GM12878 (cell line): ENCODE data around the gene SERBP1. TPM values are rescaled to one million over a fixed set of nuclear protein-coding genes. Genes with fewer than 3 reads are reported as not detected.

Experiments
- BRCA1 ChIP-seq: IDR thresholded peaks from 2 replicates; pipeline ENCODE4 v1.6.1; 2011; ENCODE audit warnings: low read depth, low read length, improper control_type of control experiment
- CBX3 ChIP-seq: fragments of 200-600 bp; sonication (generic); IDR thresholded peaks from 2 replicates; pipeline ENCODE4 v1.6.1; 2016; ENCODE audit warnings: low read depth, borderline replicate concordance
- CHD1 ChIP-seq: IDR thresholded peaks from 2 replicates; pipeline ENCODE4 v1.6.1; 2012; ENCODE audit warnings: low read depth, low read length, improper control_type of control experiment
- GATAD2B ChIP-seq: fragments of 450-650 bp; conservative IDR thresholded peaks from 2 replicates; pipeline ENCODE4 v1.6.1; 2017; ENCODE audit warnings: low read depth, mild to moderate bottlenecking, moderate library complexity
- IRF5 ChIP-seq: fragments of 450-650 bp; IDR thresholded peaks from 2 replicates; pipeline ENCODE4 v1.6.1; 2017; ENCODE audit warnings: borderline replicate concordance
- MEF2A ChIP-seq: IDR thresholded peaks from 2 replicates; pipeline ENCODE4 v1.6.1; 2011; ENCODE audit warnings: low read depth, mild to moderate bottlenecking, low read length, moderate library complexity; ENCODE audit not compliant: insufficient read depth
- MYC ChIP-seq: IDR thresholded peaks from 2 replicates; pipeline ENCODE4 v1.6.1; 2011; ENCODE audit warnings: mild to moderate bottlenecking, low read length, moderate library complexity, inconsistent platforms; ENCODE audit not compliant: insufficient read depth, insufficient replicate concordance, insufficient read length, severe bottlenecking
- NFYB ChIP-seq: IDR thresholded peaks from 2 replicates; pipeline ENCODE4 v1.6.1; 2011; ENCODE audit warnings: low read depth, mild to moderate bottlenecking, low read length, improper control_type of control experiment, moderate library complexity; ENCODE audit not compliant: insufficient read depth
- NKRF ChIP-seq: fragments of 450-650 bp; conservative IDR thresholded peaks from 2 replicates; pipeline ENCODE4 v1.6.1; 2017; ENCODE audit warnings: mild to moderate bottlenecking, moderate library complexity
- RAD21 ChIP-seq: IDR thresholded peaks from 2 replicates; pipeline ENCODE4 v1.6.1; 2011; ENCODE audit warnings: mild to moderate bottlenecking, low read depth, low read length, moderate library complexity; ENCODE audit not compliant: insufficient read depth
- RAD51 ChIP-seq: fragments of 450-650 bp; IDR thresholded peaks from 2 replicates; pipeline ENCODE4 v1.6.1; 2016; ENCODE audit warnings: moderate library complexity, mild to moderate bottlenecking, inconsistent platforms
- RB1 ChIP-seq: fragments of 450-650 bp; formaldehyde crosslinking; IDR thresholded peaks from 2 replicates; pipeline ENCODE4 v1.6.1; 2017; ENCODE audit warnings: mild to moderate bottlenecking, borderline replicate concordance
- SPI1 ChIP-seq: IDR thresholded peaks from 2 replicates; pipeline ENCODE4 v1.6.1; 2011; ENCODE audit warnings: low read depth, mild to moderate bottlenecking, low read length, moderate library complexity, borderline replicate concordance; ENCODE audit not compliant: insufficient read depth
- SREBF2 ChIP-seq: IDR thresholded peaks from 2 replicates; pipeline ENCODE4 v1.6.1; 2012; ENCODE audit warnings: mild to moderate bottlenecking, low read length
- TAF1 ChIP-seq: IDR thresholded peaks from 2 replicates; pipeline ENCODE4 v1.6.1; 2011; ENCODE audit warnings: mild to moderate bottlenecking, low read depth, low read length, borderline replicate concordance
- TARDBP ChIP-seq: IDR thresholded peaks from 2 replicates; pipeline ENCODE4 v1.6.1; 2016; ENCODE audit warnings: borderline replicate concordance
- TCF12 ChIP-seq: IDR thresholded peaks from 2 replicates; pipeline ENCODE4 v1.6.1; 2011; ENCODE audit warnings: low read depth, mild to moderate bottlenecking, low read length
- ZNF207 ChIP-seq: fragments of 450-650 bp; IDR thresholded peaks from 2 replicates; pipeline ENCODE4 v1.6.1; 2014; ENCODE audit warnings: antibody characterized with exemption, mild to moderate bottlenecking, borderline replicate concordance
- ZNF24 ChIP-seq: fragments of 450-650 bp; IDR thresholded peaks from 2 replicates; pipeline ENCODE4 v1.6.1; 2017; ENCODE audit warnings: antibody characterized with exemption, mild to moderate bottlenecking
- ZNF622 ChIP-seq: fragments of 450-650 bp; IDR thresholded peaks from 2 replicates; pipeline ENCODE4 v1.6.1; 2017; ENCODE audit warnings: mild to moderate bottlenecking, inconsistent platforms
- ZZZ3 ChIP-seq: IDR thresholded peaks from 2 replicates; pipeline ENCODE4 v1.6.1; 2011; ENCODE audit warnings: low read depth; ENCODE audit not compliant: control insufficient read depth, insufficient read length
- polyA plus RNA-seq, 11 experiments: library from polyadenylated mRNA; depleted of rRNA in 4 of 11; unstranded in 6 of 11; stranded (reverse) in 5 of 11; fragments of >200 nt; fragmentation: Nextera tagmentation in 4 of 11; fragmentation: Illumina TruSeq in 1 of 11; extraction: Ambion mirVana in 4 of 11; extraction: Trizol in 1 of 11; gene quantifications; 1 replicate in 1 of 11; 2 replicates in 10 of 11; pipeline versions ENCODE4 v1.2.1 to v1.2.3, GENCODE V29; 2011 to 2016; ENCODE audit warnings: inconsistent platforms in 2 of 11, missing spikeins in 2 of 11, low read depth in 1 of 11
- total RNA-seq, 4 experiments: library from RNA; depleted of rRNA in 3 of 4; stranded (reverse); fragments of >200 nt in 3 of 4; fragmentation: Illumina TruSeq in 1 of 4; extraction: Trizol in 1 of 4; gene quantifications; 2 replicates each; pipeline versions ENCODE4 v1.2.1 to v1.2.3, GENCODE V29; 2013 to 2021
- TF ChIP-seq, protein P1 (sequence below): fragments of 450-650 bp; IDR thresholded peaks from 2 replicates; pipeline ENCODE4 v1.6.1; 2016; ENCODE audit warnings: mild to moderate bottlenecking

SERBP1 gene
- total and polyA plus RNA-seq, 10 of the 15 experiments (the other 5 are each of a cell fraction or from before 2014, with no cell fraction given) = 76.7 to 509 (median 384) TPM

DNA sequence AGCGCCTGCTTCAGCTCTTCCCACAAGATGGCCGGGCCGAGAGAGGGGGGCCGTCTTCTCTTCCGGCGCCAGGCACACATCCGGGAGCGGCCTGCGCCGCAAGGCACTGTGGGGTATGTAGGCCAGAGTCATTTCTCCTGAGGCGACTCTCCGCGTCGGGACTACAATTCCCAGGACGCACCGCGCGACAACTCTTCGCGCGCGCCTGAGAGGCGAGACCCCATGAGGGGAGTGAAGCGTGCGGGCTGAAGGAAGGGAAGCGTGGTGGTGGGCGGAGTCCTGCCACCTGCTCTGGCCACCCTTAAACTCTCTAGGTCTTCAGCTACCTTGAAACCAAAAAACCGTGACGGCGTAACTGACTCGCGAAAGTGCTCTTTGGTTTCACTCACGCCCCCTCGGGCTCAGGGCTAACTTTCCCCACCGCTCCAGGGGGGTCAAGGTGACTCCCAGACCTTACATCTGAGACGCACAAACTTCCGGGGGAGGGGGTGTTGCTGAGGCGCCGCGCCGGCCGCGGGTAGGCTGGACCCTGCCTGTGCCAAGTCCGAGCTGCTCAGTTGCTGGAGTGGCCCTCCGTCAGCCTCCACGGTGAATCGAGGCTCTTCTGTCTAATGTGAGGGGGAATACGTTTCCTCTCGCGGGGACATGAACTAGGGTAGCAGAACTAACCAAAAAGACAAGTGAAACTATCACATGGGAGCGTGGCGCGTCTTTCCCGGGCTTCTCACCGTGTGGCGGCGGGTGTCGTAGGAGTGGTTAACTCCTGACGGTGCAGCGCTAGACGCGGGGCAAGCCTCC, at the start of gene SERBP1 (continued):
- TF ChIP-seq NKRF (peak; percentile 82), CHD1 (no peak), RAD21 (no peak), ZNF207 (0 out of 2 replicates have a peak, but pooled peaks have one; percentile 40), GATAD2B (peak; percentile 69), TAF1 (peak; percentile 86), SPI1 (peak; percentile 40; the same call in 1 of the 2 replicates), TCF12 (peak; percentile 80), RB1 (peak; percentile 36; the same call in 1 of the 2 replicates), ZZZ3 (no peak), ZNF24 (0 out of 2 replicates have a peak, but pooled peaks have one; percentile 19), NFYB (no peak), TARDBP (no peak), MEF2A (0 out of 2 replicates have a peak, but pooled peaks have one; percentile 18), SREBF2 (no peak), RAD51 (no peak), ZNF622 (no peak), IRF5 (no peak), CBX3 (no peak), MYC (peak; percentile 85), BRCA1 (peak; percentile 62)
- TF ChIP-seq, protein P1, sequence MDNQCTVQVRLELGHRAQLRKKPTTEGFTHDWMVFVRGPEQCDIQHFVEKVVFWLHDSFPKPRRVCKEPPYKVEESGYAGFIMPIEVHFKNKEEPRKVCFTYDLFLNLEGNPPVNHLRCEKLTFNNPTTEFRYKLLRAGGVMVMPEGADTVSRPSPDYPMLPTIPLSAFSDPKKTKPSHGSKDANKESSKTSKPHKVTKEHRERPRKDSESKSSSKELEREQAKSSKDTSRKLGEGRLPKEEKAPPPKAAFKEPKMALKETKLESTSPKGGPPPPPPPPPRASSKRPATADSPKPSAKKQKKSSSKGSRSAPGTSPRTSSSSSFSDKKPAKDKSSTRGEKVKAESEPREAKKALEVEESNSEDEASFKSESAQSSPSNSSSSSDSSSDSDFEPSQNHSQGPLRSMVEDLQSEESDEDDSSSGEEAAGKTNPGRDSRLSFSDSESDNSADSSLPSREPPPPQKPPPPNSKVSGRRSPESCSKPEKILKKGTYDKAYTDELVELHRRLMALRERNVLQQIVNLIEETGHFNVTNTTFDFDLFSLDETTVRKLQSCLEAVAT = peak; percentile 76
